Activated CD8-positive, alpha-beta memory T cell treated with anti-CD3 and anti-CD28 coated beads, Interleukin-2, amount 50 U/mL, for 1 hour (primary cell): ENCODE results near the gene SNAP23.
A peak's percentile ranks its signal among the peaks of the same experiment; 100 is the strongest.
"Not testable (repeated sequence)": the region's sequence is repeated elsewhere in the genome, so short reads cannot be mapped to it uniquely, and the experiment has no call there.

Experiments used
- DNase-seq: peaks from one replicate; pipeline ENCODE4 v3.0.0-alpha.2; 2020; ENCODE audit errors: extremely low read depth

The SNAP23 gene

GRCh38 chr15:42498212-42499068 is 3.0 kb downstream of the SNAP23 start:
- DNase-seq: no peak

DNA sequence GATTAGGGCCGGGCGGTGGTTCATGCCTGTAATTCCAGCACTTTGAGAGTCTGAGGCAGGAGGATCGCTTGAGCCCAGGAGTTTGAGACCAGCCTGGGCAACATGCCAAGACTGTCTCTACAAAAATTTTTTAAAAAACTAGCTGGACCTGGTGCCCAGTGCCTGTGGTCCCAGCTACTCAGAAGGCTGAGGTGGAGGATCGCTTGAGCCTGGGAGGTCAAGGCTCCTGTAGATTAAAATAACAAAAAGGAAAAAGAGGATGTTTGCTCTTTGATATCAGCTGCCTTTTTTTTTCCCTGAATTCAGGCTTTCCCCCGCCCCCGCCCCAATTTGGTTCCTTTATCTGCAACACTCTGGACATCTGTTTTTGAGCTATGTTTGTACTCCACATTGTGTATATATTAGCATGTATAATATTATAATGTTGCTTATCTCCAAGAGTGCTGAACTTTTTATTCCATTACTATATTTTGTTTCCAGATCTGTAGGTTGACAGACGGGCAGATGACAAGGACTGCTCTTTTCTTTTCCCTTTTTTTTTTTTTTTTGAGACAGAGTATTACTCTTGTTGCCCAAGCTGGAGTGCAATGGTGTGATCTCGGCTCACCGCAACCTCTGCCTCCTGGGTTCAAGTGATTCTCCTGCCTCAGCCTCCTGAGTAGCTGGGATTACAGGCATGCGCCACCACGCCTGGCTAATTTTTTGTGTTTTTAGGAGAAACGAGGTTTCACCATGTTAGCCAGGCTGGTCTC is 4.6 kb downstream of the SNAP23 start:
- DNase-seq: no peak

DNA sequence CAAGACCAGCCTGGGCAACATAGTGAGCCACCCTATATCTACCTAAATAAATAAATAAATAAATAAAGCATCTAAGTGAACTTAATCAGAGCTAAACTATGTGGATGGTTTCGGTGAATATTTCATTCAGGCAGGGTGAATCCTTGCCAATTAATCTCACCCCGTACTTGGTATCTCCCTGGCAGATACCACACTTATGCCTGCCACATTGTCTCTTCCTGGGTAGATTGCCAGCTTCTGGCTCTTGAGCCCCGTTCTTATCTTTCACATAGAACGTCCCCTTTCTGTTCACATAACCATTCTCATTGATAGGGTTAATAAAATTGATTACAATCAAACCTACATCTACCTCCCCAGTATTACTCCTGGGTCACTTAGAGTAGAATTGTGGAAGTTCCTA is 7.0 kb downstream of the SNAP23 start:
- DNase-seq: no peak

GRCh38 chr15:42503825-42504224 is 8.4 kb downstream of the SNAP23 start:
- DNase-seq: no peak

- no peak for DNase-seq
Measured at GRCh38 chr15:42504631-42505030, 9.2 kb downstream of the SNAP23 start.

GRCh38 chr15:42507514-42507913 is 12.1 kb downstream of the SNAP23 start:
- DNase-seq: no peak

GRCh38 chr15:42508263-42508690 is 12.8 kb downstream of the SNAP23 start:
- DNase-seq: no peak

DNA sequence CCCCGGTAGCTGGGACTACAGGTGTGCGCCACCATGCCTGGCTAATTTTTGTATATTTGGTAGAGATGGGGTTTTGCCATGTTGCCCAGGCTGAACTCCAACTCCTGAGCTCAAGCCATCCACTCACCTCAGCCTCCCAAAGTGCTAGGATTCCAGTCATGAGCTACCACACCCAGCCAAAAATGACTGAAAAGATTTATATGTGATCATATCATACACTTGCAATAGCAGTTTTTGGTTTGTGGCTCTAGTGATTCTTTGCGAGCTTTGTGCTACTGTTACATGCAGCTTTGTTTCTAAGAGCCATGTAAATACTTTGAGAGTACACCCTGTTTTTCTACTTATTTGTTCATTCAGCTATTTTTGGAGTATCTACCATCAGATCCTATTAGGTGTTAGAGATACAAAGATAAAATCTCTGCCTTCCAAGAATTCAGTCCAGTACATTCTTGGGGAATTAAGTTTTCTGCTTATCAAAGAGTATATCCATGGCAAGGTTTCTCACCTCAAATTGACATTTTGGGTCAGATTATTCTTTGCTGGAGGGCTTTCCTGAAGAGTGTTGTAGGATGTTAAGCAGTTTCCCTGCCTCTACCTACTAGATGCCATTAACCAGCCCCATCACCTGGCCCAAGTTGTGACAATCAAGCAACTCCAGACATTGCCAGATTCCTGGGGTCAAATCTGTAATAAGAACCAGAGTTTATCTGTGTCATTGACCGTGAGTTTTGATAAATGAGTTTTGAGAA is 15.0 kb downstream of the SNAP23 start:
- no peak for DNase-seq

DNA sequence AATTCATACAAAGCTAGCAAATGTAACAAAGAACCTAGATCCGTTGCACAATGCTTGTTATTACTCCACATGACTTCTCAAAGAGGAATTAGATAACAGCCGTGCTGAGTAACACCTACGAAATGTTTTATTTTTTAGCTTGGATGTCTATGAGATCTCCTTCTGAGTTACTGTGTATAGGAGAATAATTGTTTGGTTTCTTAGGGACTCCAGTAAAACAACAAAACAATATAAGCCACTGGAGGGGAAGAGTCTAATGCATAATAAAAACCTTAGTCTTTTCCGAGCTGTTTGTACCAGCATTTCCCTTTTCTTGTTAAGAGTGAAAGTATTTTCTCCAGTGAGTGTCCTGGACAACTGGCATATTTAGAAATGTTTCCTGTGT is 15.6 kb downstream of the SNAP23 start:
- DNase-seq: no peak

DNA sequence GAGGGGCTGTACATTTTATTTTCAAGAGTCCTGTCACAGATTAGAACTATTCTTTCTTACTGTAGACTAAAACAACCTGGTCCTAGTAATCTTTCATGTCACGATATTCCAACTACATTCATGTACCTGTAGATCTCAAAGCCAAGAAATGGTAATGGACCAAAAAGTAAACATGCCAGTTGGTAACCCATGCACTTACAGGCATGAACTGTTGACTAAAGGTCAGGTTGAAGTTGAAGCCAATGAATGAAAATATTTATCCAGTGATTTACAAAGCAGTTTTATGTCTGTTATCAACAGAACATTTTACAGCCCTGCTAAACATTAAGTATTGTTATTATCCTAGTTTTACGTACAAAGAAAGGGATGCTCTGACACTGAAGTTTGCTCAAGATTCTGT is 27.9 kb downstream of the SNAP23 start:
- no peak for DNase-seq

GRCh38 chr15:42528970-42529369 is 33.5 kb downstream of the SNAP23 start:
- DNase-seq: no peak

DNA sequence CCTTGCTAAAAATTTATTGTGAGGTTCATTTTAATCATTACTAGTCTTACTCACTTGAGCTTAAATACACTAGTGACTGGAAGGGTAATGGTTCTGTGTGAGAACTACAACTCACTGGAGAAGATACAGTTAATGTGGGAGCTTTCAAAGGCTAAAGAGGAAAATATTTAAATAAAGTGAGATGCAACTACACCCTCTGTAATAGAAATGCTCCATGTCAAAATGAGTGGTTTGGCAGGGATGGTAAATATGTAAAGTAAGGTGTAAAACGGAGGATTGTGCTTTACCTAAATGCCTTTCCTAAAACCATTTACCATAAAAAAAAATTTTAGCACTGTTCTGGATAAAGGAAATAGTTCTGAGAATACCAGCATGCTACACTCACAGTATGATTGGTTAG is 37.8 kb downstream of the SNAP23 start:
- no peak for DNase-seq

GRCh38 chr15:42544853-42545629 is 49.6 kb downstream of the SNAP23 start:
- DNase-seq: no peak

- no peak for DNase-seq
Measured at GRCh38 chr15:42547918-42548248, 52.4 kb downstream of the SNAP23 start.

DNA sequence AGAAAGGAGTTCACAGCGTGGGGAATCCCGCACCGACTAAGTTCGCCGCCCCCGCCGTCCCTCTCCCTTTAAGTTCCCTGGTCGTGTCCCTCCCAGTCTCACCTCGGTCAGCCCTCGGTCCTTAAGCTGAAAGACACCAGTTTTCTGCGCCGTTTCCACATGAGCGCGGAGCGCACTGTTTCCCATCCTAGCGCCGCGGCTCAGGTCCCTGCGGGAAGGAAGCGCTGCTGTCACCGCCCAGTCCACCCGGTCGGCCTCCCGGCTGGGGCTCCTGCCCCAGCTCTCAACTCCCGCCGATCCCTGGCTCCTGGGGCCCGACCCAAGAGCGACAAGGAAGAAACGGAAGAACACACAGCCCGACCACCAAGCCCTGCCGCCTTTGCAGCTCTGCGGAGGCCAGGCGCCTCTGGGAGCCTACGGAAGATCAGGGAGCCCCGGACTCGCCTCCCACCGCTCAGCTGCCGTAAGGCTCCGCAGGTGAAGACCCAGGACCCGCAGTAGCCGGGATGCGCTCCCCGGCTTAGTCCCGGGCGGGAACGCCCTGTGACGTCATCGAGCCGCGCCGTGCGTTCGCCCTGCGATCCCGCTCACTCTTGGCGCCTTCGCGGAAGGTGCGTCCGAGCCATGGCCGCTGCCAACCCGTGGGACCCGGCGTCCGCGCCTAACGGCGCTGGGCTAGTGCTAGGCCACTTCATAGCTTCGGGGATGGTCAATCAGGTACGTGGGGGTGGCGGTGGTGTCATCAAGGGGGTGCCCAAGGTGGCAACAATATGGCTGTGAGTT is 53.0 kb downstream of the SNAP23 start, which contains the start of the genes HAUS2 and LRRC57:
TSS of gene HAUS2 (plus strand) at position 590 of the 783 bp plus-strand sequence. CDS start at position 625, 35 bp downstream.
TSS of gene LRRC57 (minus strand) at position 545 of the 783 bp plus-strand sequence. CDS start at position 186, 359 bp downstream.
- DNase-seq: peak; percentile 58

- no peak for DNase-seq
Measured at GRCh38 chr15:42549032-42549491, 53.6 kb downstream of the SNAP23 start.

DNA sequence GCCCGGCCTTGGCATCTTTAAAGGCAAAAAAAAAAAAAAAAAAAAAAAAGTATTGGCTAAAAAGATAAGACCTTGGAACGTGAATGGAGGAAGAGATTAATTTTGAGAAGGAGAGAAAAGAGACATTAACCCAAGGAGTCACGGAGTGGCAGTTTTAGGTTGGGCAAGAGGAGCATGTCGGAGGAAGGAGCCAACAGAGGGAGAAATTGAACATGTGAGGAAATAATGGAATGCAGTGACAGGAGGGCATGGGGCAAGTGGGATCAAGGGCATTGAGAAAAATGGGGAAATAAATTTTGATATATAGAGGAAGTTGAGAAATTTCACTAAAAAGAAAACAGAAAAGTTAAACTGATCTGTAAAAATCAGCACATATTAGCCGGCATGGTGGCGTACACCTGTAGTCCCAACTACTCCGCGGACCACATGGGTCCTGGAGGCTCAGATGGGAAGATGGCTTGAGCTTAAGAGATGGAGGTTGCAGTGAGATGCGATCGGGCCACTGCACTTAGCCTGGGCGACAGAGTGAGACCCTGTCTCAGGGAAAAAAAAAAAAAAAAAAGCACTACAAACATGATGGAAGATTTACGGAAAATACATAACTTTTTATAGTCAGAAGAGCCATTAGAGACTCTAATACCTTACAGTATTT is 54.4 kb downstream of the SNAP23 start:
- no peak for DNase-seq

- DNase-seq: no peak
Measured at GRCh38 chr15:42553554-42553953, 58.1 kb downstream of the SNAP23 start.

- DNase-seq: not testable (repeated sequence)
Measured at GRCh38 chr15:42556550-42557207, 61.2 kb downstream of the SNAP23 start.
